GM10248 (cell line): ENCODE measurements around the gene ITGBL1.

Experiments used
- CTCF ChIA-PET: fragments of 300-600 bp; sonication (Branson Sonifier 250); formaldehyde crosslinking; extraction: SDS; loops from one replicate; lab custom pipeline; 2021; ENCODE audit warnings: antibody characterized with exemption; lab: Yijun Ruan, JAX
- POLR2A ChIA-PET: fragments of 350-650 bp; sonication (Branson Sonifier 250); formaldehyde crosslinking; extraction: SDS; loops from one replicate; lab custom pipeline; 2020; ENCODE audit warnings: antibody characterized with exemption; lab: Yijun Ruan, JAX
- DNase-seq: peaks from one replicate; pipeline ENCODE4 v3.0.0; 2012; ENCODE audit errors: extremely low spot score
- TF ChIP-seq, protein P1 (sequence below): IDR thresholded peaks from 2 replicates; pipeline ENCODE4 v1.5.1; 2012; ENCODE audit warnings: mild to moderate bottlenecking, low read depth; ENCODE audit errors: extremely low read depth, missing control alignments, control extremely low read depth

ITGBL1 gene

DNA sequence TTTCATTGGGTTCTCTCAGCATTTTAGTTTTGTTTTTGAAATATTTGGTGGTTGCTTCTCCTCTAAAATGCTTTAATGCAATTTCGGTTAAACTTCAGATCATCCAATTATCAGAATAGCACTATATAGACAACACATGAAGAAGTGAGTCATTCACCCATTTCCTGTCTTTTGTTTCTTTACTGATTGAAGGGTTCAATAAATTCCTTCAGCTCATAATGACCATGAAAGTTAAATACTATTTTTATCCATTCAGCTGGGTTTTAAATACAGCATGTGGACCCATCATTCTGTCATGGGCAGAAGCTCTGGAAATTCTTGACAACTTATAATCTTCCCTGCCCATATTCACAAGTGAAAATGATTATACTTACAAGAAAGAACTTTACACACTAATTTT lies 187.2 kb downstream of the ITGBL1 start:
- CTCF ChIA-PET = interaction anchor here (1.3 kb wide), 1 partner anchor 8 kb away, joined by 4 read pairs; no protein-coding TSS in a partner anchor
- DNase-seq = no peak
- TF ChIP-seq, protein P1, sequence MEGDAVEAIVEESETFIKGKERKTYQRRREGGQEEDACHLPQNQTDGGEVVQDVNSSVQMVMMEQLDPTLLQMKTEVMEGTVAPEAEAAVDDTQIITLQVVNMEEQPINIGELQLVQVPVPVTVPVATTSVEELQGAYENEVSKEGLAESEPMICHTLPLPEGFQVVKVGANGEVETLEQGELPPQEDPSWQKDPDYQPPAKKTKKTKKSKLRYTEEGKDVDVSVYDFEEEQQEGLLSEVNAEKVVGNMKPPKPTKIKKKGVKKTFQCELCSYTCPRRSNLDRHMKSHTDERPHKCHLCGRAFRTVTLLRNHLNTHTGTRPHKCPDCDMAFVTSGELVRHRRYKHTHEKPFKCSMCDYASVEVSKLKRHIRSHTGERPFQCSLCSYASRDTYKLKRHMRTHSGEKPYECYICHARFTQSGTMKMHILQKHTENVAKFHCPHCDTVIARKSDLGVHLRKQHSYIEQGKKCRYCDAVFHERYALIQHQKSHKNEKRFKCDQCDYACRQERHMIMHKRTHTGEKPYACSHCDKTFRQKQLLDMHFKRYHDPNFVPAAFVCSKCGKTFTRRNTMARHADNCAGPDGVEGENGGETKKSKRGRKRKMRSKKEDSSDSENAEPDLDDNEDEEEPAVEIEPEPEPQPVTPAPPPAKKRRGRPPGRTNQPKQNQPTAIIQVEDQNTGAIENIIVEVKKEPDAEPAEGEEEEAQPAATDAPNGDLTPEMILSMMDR = no peak
- POLR2A ChIA-PET = no interaction called here

DNA sequence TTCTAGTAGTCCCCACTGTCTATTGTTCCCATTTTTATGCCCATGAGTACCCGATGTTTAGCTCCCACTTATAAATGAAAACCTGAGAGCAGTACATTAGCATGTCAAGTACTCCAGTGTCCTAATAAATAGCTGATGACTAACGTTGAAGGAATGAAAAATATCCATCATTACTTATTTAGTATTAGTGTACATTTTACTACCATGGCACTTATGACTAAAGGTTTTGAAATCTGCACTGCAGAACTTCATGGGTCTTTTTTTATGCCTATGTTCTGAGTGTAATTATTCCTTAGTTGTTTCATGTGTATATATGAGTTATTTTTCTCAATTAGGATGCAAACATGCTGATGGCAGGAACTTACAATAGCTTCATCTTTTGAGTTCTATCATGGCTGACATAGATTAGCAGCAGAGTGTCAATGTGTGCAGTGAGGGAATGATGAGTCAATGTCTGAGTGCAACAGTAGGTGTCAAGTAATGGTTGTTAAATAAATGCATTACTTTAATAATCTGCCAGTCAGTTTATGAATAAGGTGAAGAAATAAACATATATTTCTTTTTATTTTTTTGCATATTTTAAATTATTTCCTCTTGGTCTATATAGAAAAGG lies 188.4 kb downstream of the ITGBL1 start:
- POLR2A ChIA-PET = no interaction called here
- CTCF ChIA-PET = interaction anchor here (1.3 kb wide), 1 partner anchor 9 kb away, joined by 4 read pairs; no protein-coding TSS in a partner anchor
- TF ChIP-seq, protein P1 = no peak
- DNase-seq = no peak

- CTCF ChIA-PET = no interaction called here
- DNase-seq = no peak
- POLR2A ChIA-PET = no interaction called here
Observed at GRCh38 chr13:101645871-101646270, 193.4 kb downstream of the ITGBL1 start.

GRCh38 chr13:101647760-101648159 lies 195.3 kb downstream of the ITGBL1 start:
- TF ChIP-seq, protein P1 = no peak
- ChIA-PET CTCF (no interaction called here), POLR2A (no interaction called here)
- DNase-seq = no peak

More at GRCh38 chr13:101645871-101646270, 193.4 kb downstream of the ITGBL1 start:
- TF ChIP-seq, protein P1 = no peak

GRCh38 chr13:101648766-101649487 lies 196.5 kb downstream of the ITGBL1 start:
- ChIA-PET POLR2A (no interaction called here), CTCF (interaction anchor here (1.3 to 1.4 kb wide), 2 partner anchors 10 to 35 kb away, joined by 3 to 4 read pairs; no protein-coding TSS in a partner anchor)
- TF ChIP-seq, protein P1 = no peak
- no peak for DNase-seq

DNA sequence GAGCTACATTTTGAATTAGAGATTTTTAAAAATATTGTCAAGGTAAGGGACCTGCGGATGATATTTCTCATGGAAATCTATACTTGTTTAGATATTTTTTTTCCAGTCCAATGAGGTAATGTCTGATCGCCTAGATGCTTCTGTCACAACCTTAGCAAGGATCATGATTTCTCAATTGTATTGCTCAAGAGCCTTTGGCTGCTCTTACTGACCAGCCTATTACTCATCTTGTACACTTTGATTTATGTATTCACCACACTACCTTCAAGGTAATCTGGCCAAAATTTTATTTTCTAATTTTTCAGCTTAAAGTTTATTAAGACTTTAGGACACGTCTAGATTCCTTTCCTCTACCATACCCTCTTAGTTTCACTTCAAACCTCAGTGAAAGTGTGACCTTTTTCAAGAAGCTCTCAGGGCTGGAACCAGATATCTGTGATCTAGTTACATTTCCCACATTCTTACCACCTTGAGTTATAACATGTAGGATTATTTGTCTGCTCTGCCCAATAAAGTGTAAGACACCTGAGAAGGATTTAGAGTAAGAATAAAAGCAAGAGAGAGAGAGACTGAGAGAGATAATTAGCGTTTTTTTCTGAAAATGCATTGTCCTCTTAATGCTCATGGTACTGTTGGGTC lies 197.1 kb downstream of the ITGBL1 start:
- TF ChIP-seq, protein P1 = no peak
- no peak for DNase-seq
- ChIA-PET CTCF (interaction anchor here (1.3 to 1.4 kb wide), 2 partner anchors 9 to 34 kb away, joined by 3 to 4 read pairs; no protein-coding TSS in a partner anchor), POLR2A (no interaction called here)
